ENCODE results near the gene CERS6. TPM values are rescaled to one million over a fixed set of nuclear protein-coding genes. Genes with fewer than 3 reads are reported as not detected.

Gene CERS6
- polyA plus RNA-seq, 1 donor (not counting 4 experiments of a cell fraction or from before 2014, with no cell fraction given), result 19.5 TPM

DNA sequence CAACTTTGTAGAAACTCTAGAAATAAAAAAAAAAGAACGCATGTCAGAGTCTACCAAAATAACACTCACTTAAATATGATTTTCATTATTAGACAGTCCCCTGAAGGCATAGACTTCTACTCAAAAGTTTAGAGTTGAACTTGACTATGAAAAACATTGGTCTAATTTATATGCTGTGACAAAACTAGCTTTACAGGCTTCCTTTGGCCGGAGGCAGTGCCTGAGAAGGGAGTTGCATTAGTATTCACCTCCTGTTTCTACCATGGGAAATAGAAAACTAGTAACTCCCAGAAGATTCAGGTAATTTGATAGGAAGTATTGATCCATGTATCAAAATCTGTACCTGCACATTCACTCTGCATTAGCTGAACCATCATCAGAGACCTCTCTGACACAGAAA lies 182.9 kb downstream of the CERS6 start:
- Histone ChIP-seq H3K9ac (ENCODE audit: control insufficient read depth, extremely low read depth, insufficient read depth, low read length) (peak overlapping the region; percentile 28), H3K9me1 (ENCODE audit: control insufficient read depth, extremely low read depth, insufficient read depth, low read length) (no peaks in the 10 kb centered on the region), H3K27me3 (ENCODE audit: control insufficient read depth, extremely low read depth, insufficient read depth, low read length) (no peaks in the 10 kb centered on the region), H3K79me2 (ENCODE audit: control insufficient read depth, insufficient read depth, low read length) (peaks cover 21% of the 10 kb centered on the region), H3K4me3 (ENCODE audit: control insufficient read depth in 2 of 3, extremely low read depth in 1 of 3, insufficient read depth in 2 of 3, low read depth in 1 of 3, low read length in 3 of 3) (peak overlapping the region in 2 of 3 experiments; percentile 22 to 44), H4K20me1 (ENCODE audit: control insufficient read depth, extremely low read depth, insufficient read depth, low read length) (no peaks in the 10 kb centered on the region), H3K4me2 (ENCODE audit: control insufficient read depth, extremely low read depth, insufficient read depth, low read depth, low read length) (peak overlapping the region; percentile 77), H3K36me3 (ENCODE audit: control insufficient read depth in 2 of 2, extremely low read depth in 1 of 2, insufficient read depth in 2 of 2, low read length in 2 of 2) (no peaks in the 10 kb centered on the region), H3K9me3 (ENCODE audit: control insufficient read depth, low read depth, low read length) (no peaks in the 10 kb centered on the region), H3K27ac (ENCODE audit: control insufficient read depth, insufficient read depth, low read length) (peak overlapping the region; percentile 71), H2AFZ (ENCODE audit: control insufficient read depth, low read length) (peak overlapping the region; percentile 3), H3K4me1 (ENCODE audit: control insufficient read depth, extremely low read depth, insufficient read depth, low read length) (peaks cover 20% of the 10 kb centered on the region)
- no peak for FAIRE-seq
- no peak for TF ChIP-seq EZH2 (IDR thresholded peaks at IDR 0.05; ENCODE audit: low read length)
- TF ChIP-seq, protein P1, sequence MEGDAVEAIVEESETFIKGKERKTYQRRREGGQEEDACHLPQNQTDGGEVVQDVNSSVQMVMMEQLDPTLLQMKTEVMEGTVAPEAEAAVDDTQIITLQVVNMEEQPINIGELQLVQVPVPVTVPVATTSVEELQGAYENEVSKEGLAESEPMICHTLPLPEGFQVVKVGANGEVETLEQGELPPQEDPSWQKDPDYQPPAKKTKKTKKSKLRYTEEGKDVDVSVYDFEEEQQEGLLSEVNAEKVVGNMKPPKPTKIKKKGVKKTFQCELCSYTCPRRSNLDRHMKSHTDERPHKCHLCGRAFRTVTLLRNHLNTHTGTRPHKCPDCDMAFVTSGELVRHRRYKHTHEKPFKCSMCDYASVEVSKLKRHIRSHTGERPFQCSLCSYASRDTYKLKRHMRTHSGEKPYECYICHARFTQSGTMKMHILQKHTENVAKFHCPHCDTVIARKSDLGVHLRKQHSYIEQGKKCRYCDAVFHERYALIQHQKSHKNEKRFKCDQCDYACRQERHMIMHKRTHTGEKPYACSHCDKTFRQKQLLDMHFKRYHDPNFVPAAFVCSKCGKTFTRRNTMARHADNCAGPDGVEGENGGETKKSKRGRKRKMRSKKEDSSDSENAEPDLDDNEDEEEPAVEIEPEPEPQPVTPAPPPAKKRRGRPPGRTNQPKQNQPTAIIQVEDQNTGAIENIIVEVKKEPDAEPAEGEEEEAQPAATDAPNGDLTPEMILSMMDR (optimal IDR thresholded peaks at IDR 0.05 in 1 of 3, IDR thresholded peaks at IDR 0.05 in 1 of 3, conservative IDR thresholded peaks at IDR 0.05 in 1 of 3; ENCODE audit: extremely low read depth in 1 of 3, insufficient read depth in 2 of 3, low read length in 3 of 3), result no peak
- DNase-seq (ENCODE audit: low read depth, low spot score), result no peak
- dilution Hi-C loops (cut with MboI; ENCODE audit: extremely low pct_ligation_motif_present, low sequenced_read_pairs), result no loop called here

DNA sequence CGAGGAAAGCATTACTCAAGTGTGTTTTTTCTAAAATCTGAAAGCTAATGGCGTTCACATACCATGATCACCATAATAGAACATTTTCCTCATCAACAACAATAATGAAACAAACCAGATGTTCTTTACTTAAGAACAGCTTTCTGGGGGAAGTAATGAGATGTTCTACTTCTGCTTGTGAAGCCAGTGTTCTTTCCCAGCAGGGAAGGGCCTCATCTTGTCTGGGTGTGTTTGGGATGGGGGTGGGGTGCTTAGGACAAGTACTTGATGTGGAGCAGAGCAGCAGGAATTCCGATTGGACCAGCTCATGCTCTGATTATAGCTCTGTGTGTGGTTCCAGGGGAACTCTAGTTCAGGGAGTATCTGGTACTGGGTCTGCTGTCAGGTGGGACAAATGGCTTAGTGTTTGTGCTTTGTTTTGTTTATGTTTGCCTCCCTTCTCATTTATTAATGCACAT lies 183.4 kb downstream of the CERS6 start:
- Histone ChIP-seq H3K9ac (ENCODE audit: control insufficient read depth, extremely low read depth, insufficient read depth, low read length) (peak overlapping the region; percentile 28), H3K4me2 (ENCODE audit: control insufficient read depth, extremely low read depth, insufficient read depth, low read depth, low read length) (peak overlapping the region; percentile 77), H3K79me2 (ENCODE audit: control insufficient read depth, insufficient read depth, low read length) (peaks cover 23% of the 10 kb centered on the region), H3K36me3 (ENCODE audit: control insufficient read depth in 2 of 2, extremely low read depth in 1 of 2, insufficient read depth in 2 of 2, low read length in 2 of 2) (no peaks in the 10 kb centered on the region), H3K27ac (ENCODE audit: control insufficient read depth, insufficient read depth, low read length) (peak overlapping the region; percentile 71), H3K9me3 (ENCODE audit: control insufficient read depth, low read depth, low read length) (no peaks in the 10 kb centered on the region), H3K9me1 (ENCODE audit: control insufficient read depth, extremely low read depth, insufficient read depth, low read length) (no peaks in the 10 kb centered on the region), H4K20me1 (ENCODE audit: control insufficient read depth, extremely low read depth, insufficient read depth, low read length) (no peaks in the 10 kb centered on the region), H3K27me3 (ENCODE audit: control insufficient read depth, extremely low read depth, insufficient read depth, low read length) (no peaks in the 10 kb centered on the region), H2AFZ (ENCODE audit: control insufficient read depth, low read length) (peak overlapping the region; percentile 3), H3K4me1 (ENCODE audit: control insufficient read depth, extremely low read depth, insufficient read depth, low read length) (peaks cover 20% of the 10 kb centered on the region), H3K4me3 (ENCODE audit: control insufficient read depth in 2 of 3, extremely low read depth in 1 of 3, insufficient read depth in 2 of 3, low read depth in 1 of 3, low read length in 3 of 3) (peak overlapping the region in 2 of 3 experiments; percentile 22 to 44)
- dilution Hi-C loops (cut with MboI; ENCODE audit: extremely low pct_ligation_motif_present, low sequenced_read_pairs), result no loop called here
- TF ChIP-seq EZH2 (IDR thresholded peaks at IDR 0.05; ENCODE audit: low read length), result no peak
- TF ChIP-seq, protein P1 (optimal IDR thresholded peaks at IDR 0.05 in 1 of 3, IDR thresholded peaks at IDR 0.05 in 1 of 3, conservative IDR thresholded peaks at IDR 0.05 in 1 of 3; ENCODE audit: extremely low read depth in 1 of 3, insufficient read depth in 2 of 3, low read length in 3 of 3), result no peak
- peak; percentile 82 for FAIRE-seq
- peak; percentile 52 for DNase-seq (ENCODE audit: low read depth, low spot score)
